ENCODE results near the gene YES1. TPM values are rescaled to one million over a fixed set of nuclear protein-coding genes. Genes with fewer than 3 reads are reported as not detected.

YES1 gene
- total and polyA plus RNA-seq, 2 of the 13 experiments (the other 11 are each of a cell fraction or from before 2014, with no cell fraction given): 17.2 to 70.8 TPM

DNA sequence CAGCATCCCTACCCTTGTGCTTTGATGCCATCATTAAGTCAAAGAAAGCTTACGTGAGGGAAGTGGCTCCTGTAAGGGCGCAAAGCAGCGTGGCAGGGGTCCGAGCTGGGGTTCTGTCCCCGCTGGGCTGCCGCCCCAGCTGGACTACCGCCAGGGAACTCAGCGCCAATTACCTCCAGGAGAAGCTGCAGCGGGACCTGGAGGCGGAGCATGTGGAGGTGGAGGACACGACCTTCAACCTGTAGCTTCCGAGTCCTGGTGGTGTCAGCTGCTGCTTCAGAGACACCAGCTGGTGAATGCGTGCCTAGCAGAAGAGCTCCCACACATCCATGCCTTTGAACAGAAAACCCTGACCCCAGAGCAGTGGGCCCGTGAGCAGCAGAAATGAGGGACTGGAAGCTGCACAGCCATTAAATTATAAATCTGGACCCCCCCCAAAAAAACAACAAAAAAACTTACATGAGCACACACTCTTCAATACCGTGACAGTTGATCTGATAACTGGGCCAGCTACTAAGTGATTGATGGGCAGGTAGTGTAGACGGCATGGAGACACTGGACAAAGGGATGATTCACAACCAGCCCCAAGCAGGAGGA, 20.1 kb upstream of the YES1 start (continued):
- TF ChIP-seq ZBTB40 (IDR thresholded peaks at IDR 0.05) (no peak), ZBTB40 (CRISPR knock-in tag; IDR thresholded peaks at IDR 0.05) (no peak), TAF15 (IDR thresholded peaks at IDR 0.05; ENCODE audit: low read depth, low read length, poor library complexity, severe bottlenecking) (no peak), ZNF367 (CRISPR knock-in tag; IDR thresholded peaks at IDR 0.05; ENCODE audit: borderline replicate concordance) (no peak), FOXJ3 (CRISPR knock-in tag; IDR thresholded peaks at IDR 0.05; ENCODE audit: borderline replicate concordance) (no peak), ZBTB39 (CRISPR knock-in tag; IDR thresholded peaks at IDR 0.05) (no peak), MTF1 (CRISPR knock-in tag; IDR thresholded peaks at IDR 0.05) (no peak), SMARCE1 (IDR thresholded peaks at IDR 0.05; ENCODE audit: borderline replicate concordance) (no peak), ZNF430 (CRISPR knock-in tag; IDR thresholded peaks at IDR 0.05) (0 out of 2 replicates have a peak, but pooled peaks have one; percentile 23), ZNF121 (CRISPR knock-in tag; IDR thresholded peaks at IDR 0.05) (no peak), PTBP1 (IDR thresholded peaks at IDR 0.05; ENCODE audit: low read depth, low read length, poor library complexity, severe bottlenecking) (no peak), FOXP1 (IDR thresholded peaks at IDR 0.05) (no peak), FOXP1 (CRISPR knock-in tag; IDR thresholded peaks at IDR 0.05) (no peak), KLF11 (CRISPR knock-in tag; IDR thresholded peaks at IDR 0.05) (no peak), FOXP4 (CRISPR knock-in tag; IDR thresholded peaks at IDR 0.05) (peak; percentile 84), ZNF616 (CRISPR knock-in tag; IDR thresholded peaks at IDR 0.05; ENCODE audit: low read depth) (no peak), SP1 (IDR thresholded peaks at IDR 0.05) (no peak), SP1 (CRISPR knock-in tag; IDR thresholded peaks at IDR 0.05) (peak; percentile 45; the same call in 1 of the 2 replicates)

Data from HepG2 (cell line).